ENCODE data around the gene NUDT19.

Gene NUDT19

DNA sequence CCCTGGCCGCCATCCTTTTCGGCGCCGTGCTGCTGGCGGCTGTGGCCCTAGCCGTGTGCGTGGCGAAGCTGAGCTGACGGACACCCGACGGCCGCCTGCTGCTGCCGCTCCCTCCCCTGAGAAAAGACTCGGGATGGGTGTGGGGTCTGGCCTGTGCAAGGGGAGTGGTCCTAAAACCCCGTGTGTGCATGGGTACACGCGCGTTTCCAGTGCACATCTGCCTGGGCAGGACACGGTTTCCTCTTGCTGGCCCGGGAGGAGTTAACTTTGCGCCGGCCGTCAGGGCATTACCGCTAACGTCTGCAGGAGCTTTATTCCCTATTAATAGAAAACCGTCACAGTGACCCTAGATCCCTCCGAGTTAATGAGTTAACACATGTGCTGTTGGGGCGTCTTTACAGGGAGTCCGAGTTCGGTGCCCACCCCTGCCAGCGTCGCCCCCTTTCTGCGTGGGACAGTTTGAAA, 14.7 kb upstream of the NUDT19 start:
- H3F3A ChIP-seq (ENCODE audit: insufficient read depth, low read length) = no peaks in the 10 kb centered on the region
- H3K4me3 ChIP-seq (ENCODE audit: low read length) = no peak overlapping the region
- no peak for DNase-seq

DNA sequence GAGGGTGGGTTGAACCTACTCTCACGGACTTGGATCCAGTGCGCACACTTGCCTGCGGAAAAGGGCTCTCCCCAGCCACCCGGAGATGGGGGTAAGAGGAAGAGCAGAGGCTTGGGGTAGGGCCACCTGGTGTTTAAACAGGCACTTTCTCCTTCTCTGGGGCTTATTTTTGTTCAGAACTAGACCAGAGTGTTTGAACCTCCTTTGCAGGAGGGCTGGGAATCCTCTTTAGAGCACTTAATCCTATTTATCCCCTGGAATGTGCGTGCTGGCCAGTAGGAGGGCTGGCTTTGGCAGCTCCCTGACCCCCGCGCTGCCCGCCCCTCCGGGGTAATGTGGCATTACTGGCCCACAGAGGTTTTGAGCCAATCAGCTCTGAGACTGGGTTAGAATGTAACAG, 14.0 kb upstream of the NUDT19 start:
- no peak for TF ChIP-seq EZH2phosphoT487 (IDR thresholded peaks at IDR 0.05; ENCODE audit: low read length)
- TF ChIP-seq EZH2 (optimal IDR thresholded peaks at IDR 0.05; ENCODE audit: low read depth, low read length) = no peak
- no peak for DNase-seq
- Histone ChIP-seq H3K9me2 (replicated peaks; ENCODE audit: insufficient read depth, low read length) (no peaks in the 10 kb centered on the region), H4K20me1 (ENCODE audit: insufficient read depth, low read length) (no peaks in the 10 kb centered on the region), H3K4me3 (ENCODE audit: low read length) (no peak overlapping the region), H3K4me2 (ENCODE audit: low read depth, low read length) (no peak overlapping the region), H3K27ac (ENCODE audit: low read length) (no peak overlapping the region), H2AFZ (ENCODE audit: low read length) (no peak overlapping the region), H3K79me2 (ENCODE audit: low read length) (peaks cover 20% of the 10 kb centered on the region), H3K36me3 (replicated peaks; ENCODE audit: insufficient read depth, low read length) (no peaks in the 10 kb centered on the region), H3F3A (ENCODE audit: insufficient read depth, low read length) (no peaks in the 10 kb centered on the region), H3K4me1 (ENCODE audit: low read length) (0 out of 2 replicates have a peak, but pooled peaks cover 6% of the 10 kb centered on the region), H3K27me3 (replicated peaks; ENCODE audit: insufficient read depth, low read length) (no peaks in the 10 kb centered on the region), H3K9me3 (replicated peaks; ENCODE audit: insufficient read depth, low read length) (no peaks in the 10 kb centered on the region), H3K9ac (ENCODE audit: low read length) (no peak overlapping the region)

More for the DNA sequence above, 14.7 kb upstream of the NUDT19 start:
- no peak overlapping the region for H3K9ac ChIP-seq (ENCODE audit: low read length)
- H3K4me2 ChIP-seq (ENCODE audit: low read depth, low read length) = no peak overlapping the region
- H4K20me1 ChIP-seq (ENCODE audit: insufficient read depth, low read length) = no peaks in the 10 kb centered on the region
- no peak overlapping the region for H3K27ac ChIP-seq (ENCODE audit: low read length)
- H3K27me3 ChIP-seq (replicated peaks; ENCODE audit: insufficient read depth, low read length) = no peaks in the 10 kb centered on the region
- no peaks in the 10 kb centered on the region for H3K9me3 ChIP-seq (replicated peaks; ENCODE audit: insufficient read depth, low read length)
- H3K36me3 ChIP-seq (replicated peaks; ENCODE audit: insufficient read depth, low read length) = no peaks in the 10 kb centered on the region
- 0 out of 2 replicates have a peak, but pooled peaks cover 6% of the 10 kb centered on the region for H3K4me1 ChIP-seq (ENCODE audit: low read length)
- TF ChIP-seq, protein P1, sequence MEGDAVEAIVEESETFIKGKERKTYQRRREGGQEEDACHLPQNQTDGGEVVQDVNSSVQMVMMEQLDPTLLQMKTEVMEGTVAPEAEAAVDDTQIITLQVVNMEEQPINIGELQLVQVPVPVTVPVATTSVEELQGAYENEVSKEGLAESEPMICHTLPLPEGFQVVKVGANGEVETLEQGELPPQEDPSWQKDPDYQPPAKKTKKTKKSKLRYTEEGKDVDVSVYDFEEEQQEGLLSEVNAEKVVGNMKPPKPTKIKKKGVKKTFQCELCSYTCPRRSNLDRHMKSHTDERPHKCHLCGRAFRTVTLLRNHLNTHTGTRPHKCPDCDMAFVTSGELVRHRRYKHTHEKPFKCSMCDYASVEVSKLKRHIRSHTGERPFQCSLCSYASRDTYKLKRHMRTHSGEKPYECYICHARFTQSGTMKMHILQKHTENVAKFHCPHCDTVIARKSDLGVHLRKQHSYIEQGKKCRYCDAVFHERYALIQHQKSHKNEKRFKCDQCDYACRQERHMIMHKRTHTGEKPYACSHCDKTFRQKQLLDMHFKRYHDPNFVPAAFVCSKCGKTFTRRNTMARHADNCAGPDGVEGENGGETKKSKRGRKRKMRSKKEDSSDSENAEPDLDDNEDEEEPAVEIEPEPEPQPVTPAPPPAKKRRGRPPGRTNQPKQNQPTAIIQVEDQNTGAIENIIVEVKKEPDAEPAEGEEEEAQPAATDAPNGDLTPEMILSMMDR (IDR thresholded peaks at IDR 0.05; ENCODE audit: low read length) = no peak
- TF ChIP-seq EZH2 (optimal IDR thresholded peaks at IDR 0.05; ENCODE audit: low read depth, low read length) = no peak
- no peak for TF ChIP-seq EZH2phosphoT487 (IDR thresholded peaks at IDR 0.05; ENCODE audit: low read length)
- no peaks in the 10 kb centered on the region for H3K9me2 ChIP-seq (replicated peaks; ENCODE audit: insufficient read depth, low read length)
- H2AFZ ChIP-seq (ENCODE audit: low read length) = no peak overlapping the region
- H3K79me2 ChIP-seq (ENCODE audit: low read length) = peaks cover 28% of the 10 kb centered on the region

DNA sequence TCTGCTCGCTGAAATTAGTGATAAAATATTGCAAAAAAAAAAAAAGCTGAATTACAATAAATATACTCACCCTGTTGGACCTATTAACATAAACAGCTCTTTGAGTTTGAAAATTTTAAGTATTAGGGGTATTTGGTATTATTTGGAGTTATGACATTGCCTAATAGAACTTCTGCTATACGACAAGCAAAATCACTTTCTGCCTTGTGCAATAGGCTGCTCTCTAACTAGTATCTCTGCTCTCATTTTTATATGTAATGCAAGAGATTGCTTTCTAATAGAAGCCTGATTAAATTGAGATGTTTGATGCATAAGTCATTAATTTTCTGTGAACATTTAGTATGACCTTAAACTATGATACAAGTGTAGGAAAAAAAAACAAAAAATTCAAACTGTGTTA, 10.6 kb upstream of the NUDT19 start:
- DNase-seq = no peak

DNA sequence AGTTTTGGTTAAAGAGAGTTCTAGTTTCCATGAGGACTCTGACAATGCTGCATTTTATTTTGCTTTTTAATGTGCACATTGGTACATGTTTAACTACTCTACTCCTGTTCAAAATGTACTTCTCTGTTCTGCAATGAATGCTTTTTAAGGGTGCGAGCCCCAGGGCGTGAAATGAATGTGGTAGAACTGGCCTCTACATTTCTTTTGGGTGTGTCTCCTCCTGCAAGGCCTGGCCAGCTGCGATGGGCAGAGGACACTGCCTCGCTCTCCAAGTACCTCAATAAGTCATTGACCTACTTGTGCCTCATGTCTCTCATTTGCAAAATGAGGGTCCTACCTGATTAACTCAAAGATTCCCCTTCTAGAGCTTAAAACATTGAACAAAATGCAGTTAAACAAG, 9.3 kb upstream of the NUDT19 start:
- no peak overlapping the region for H3K9ac ChIP-seq (ENCODE audit: low read length)
- no peaks in the 10 kb centered on the region for H3K79me2 ChIP-seq (ENCODE audit: low read length)
- TF ChIP-seq EZH2 (optimal IDR thresholded peaks at IDR 0.05; ENCODE audit: low read depth, low read length) (no peak), EZH2phosphoT487 (IDR thresholded peaks at IDR 0.05; ENCODE audit: low read length) (no peak)
- TF ChIP-seq, protein P1 (IDR thresholded peaks at IDR 0.05; ENCODE audit: low read length) = no peak
- H4K20me1 ChIP-seq (ENCODE audit: insufficient read depth, low read length) = no peaks in the 10 kb centered on the region
- H3K36me3 ChIP-seq (replicated peaks; ENCODE audit: insufficient read depth, low read length) = no peaks in the 10 kb centered on the region
- no peaks in the 10 kb centered on the region for H3K27me3 ChIP-seq (replicated peaks; ENCODE audit: insufficient read depth, low read length)
- no peaks in the 10 kb centered on the region for H3K9me3 ChIP-seq (replicated peaks; ENCODE audit: insufficient read depth, low read length)
- H3K4me1 ChIP-seq (ENCODE audit: low read length) = no peaks in the 10 kb centered on the region
- no peaks in the 10 kb centered on the region for H3F3A ChIP-seq (ENCODE audit: insufficient read depth, low read length)
- DNase-seq = no peak
- H3K4me2 ChIP-seq (ENCODE audit: low read depth, low read length) = no peak overlapping the region
- no peaks in the 10 kb centered on the region for H3K9me2 ChIP-seq (replicated peaks; ENCODE audit: insufficient read depth, low read length)
- no peak overlapping the region for H3K27ac ChIP-seq (ENCODE audit: low read length)
- no peak overlapping the region for H2AFZ ChIP-seq (ENCODE audit: low read length)
- no peak overlapping the region for H3K4me3 ChIP-seq (ENCODE audit: low read length)

More for the DNA sequence above, 10.6 kb upstream of the NUDT19 start:
- H4K20me1 ChIP-seq (ENCODE audit: insufficient read depth, low read length) = no peaks in the 10 kb centered on the region
- no peak overlapping the region for H3K4me3 ChIP-seq (ENCODE audit: low read length)
- TF ChIP-seq EZH2phosphoT487 (IDR thresholded peaks at IDR 0.05; ENCODE audit: low read length) = no peak
- no peak for TF ChIP-seq EZH2 (optimal IDR thresholded peaks at IDR 0.05; ENCODE audit: low read depth, low read length)
- TF ChIP-seq, protein P1 (IDR thresholded peaks at IDR 0.05; ENCODE audit: low read length) = no peak
- H3K9me3 ChIP-seq (replicated peaks; ENCODE audit: insufficient read depth, low read length) = no peaks in the 10 kb centered on the region
- no peaks in the 10 kb centered on the region for H3K36me3 ChIP-seq (replicated peaks; ENCODE audit: insufficient read depth, low read length)
- H2AFZ ChIP-seq (ENCODE audit: low read length) = no peak overlapping the region
- no peaks in the 10 kb centered on the region for H3K9me2 ChIP-seq (replicated peaks; ENCODE audit: insufficient read depth, low read length)
- H3F3A ChIP-seq (ENCODE audit: insufficient read depth, low read length) = no peaks in the 10 kb centered on the region
- H3K9ac ChIP-seq (ENCODE audit: low read length) = no peak overlapping the region
- H3K79me2 ChIP-seq (ENCODE audit: low read length) = no peaks in the 10 kb centered on the region
- H3K27ac ChIP-seq (ENCODE audit: low read length) = no peak overlapping the region
- no peak overlapping the region for H3K4me2 ChIP-seq (ENCODE audit: low read depth, low read length)
- no peaks in the 10 kb centered on the region for H3K4me1 ChIP-seq (ENCODE audit: low read length)
- H3K27me3 ChIP-seq (replicated peaks; ENCODE audit: insufficient read depth, low read length) = no peaks in the 10 kb centered on the region

Data from MM.1S (cell line).